Activated CD8-positive, alpha-beta T cell treated with anti-CD3 and anti-CD28 coated beads for 36 hours (primary cell): ENCODE data around the gene ARRB1. TPM values are rescaled to one million over a fixed set of nuclear protein-coding genes. Genes with fewer than 3 reads are reported as not detected.

Experiments used
- ATAC-seq: fragments of 200-7000 bp; cut with Tn5 transposase; one replicate; pipeline ENCODE4 v1.10.0; 2021; ENCODE audit warnings: mild to moderate bottlenecking, moderate library complexity
- CTCF ChIA-PET: fragments of 350-600 bp; sonication (Branson Sonifier 250); formaldehyde crosslinking; loops from one replicate; lab custom pipeline; 2021; ENCODE audit warnings: antibody characterized with exemption; lab: Charles Lee
- POLR2A ChIA-PET: fragments of 350-600 bp; sonication (Branson Sonifier 250); formaldehyde crosslinking; loops from one replicate; lab custom pipeline; 2021; ENCODE audit warnings: antibody characterized with exemption; lab: Charles Lee
- DNase-seq: peaks from one replicate; pipeline ENCODE4 v3.0.0-alpha.2; 2020
- H3K27ac Mint-ChIP-seq: one replicate; pipeline ENCODE4 v1.8.0; 2021; ENCODE audit warnings: mild to moderate bottlenecking, mixed read lengths
- H3K27me3 Mint-ChIP-seq: one replicate; pipeline ENCODE4 v1.8.0; 2021; ENCODE audit warnings: mixed read lengths
- H3K36me3 Mint-ChIP-seq: one replicate; pipeline ENCODE4 v1.8.0; 2021; ENCODE audit warnings: low read depth, mixed read lengths
- H3K4me1 Mint-ChIP-seq: one replicate; pipeline ENCODE4 v1.8.0; 2021; ENCODE audit warnings: low read depth, mixed read lengths
- H3K4me3 Mint-ChIP-seq: one replicate; pipeline ENCODE4 v1.8.0; 2021; ENCODE audit warnings: mild to moderate bottlenecking, moderate library complexity, mixed read lengths
- H3K9me3 Mint-ChIP-seq: one replicate; pipeline ENCODE4 v1.8.0; 2021; ENCODE audit warnings: mixed read lengths
- intact Hi-C: fragments of 100-400 bp; cut with micrococcal nuclease; formaldehyde crosslinking; loops from one replicate; pipeline ENCODE4 v1.10.0; 2022
- total RNA-seq, 2 experiments: library from RNA; stranded (reverse); gene quantifications; one replicate each; pipeline ENCODE4 v1.2.3, GENCODE V29; 2021
- TF ChIP-seq, protein P1 (sequence below): fragments of 200-600 bp; IDR thresholded peaks from one replicate; pipeline ENCODE4 v1.8.0; 2022; ENCODE audit warnings: antibody characterized with exemption, mild to moderate bottlenecking

The ARRB1 gene
- total RNA-seq, 2 experiments from 2014 or later: 16.2 to 18.8 TPM

DNA sequence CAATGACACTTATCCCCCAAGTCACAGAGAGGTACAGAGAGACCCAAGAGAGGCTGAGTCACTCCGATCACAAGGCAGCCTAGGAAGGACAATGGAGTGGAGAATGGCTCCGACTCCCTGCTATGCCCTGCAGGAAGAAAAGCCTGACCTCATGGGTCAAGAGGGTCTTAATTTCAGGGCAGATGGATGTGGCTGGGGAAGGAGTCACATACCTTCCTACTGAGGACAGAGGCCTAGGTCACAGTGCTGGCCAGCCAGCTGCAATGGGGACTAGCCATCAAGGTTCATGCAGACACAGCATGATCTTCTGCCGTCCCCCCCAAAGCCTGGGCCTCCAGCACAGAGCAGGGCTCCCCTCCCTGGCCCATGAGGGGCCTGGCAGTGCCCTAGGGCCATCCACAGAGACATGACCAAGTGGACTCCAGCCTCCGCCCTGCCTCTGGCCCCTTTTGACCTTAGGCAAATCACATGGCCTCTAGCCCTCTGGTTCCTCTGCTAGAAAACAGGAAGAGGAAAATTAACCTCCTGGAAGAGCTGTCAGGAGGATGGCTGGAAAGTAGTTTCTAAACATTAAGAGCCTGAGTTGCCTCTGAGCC is 1.8 kb downstream of the ARRB1 start:
- H3K4me1 Mint-ChIP-seq: peaks cover 72% of the 10 kb centered on the region
- DNase-seq (no peak), ATAC-seq (no peak)
- H3K27ac Mint-ChIP-seq: peak overlapping the region; percentile 70
- intact Hi-C loops: no loop called here
- ChIA-PET POLR2A (interaction anchor here (0.8 to 5.2 kb wide), 5 partner anchors 9 to 50 kb away, joined by 3 to 47 read pairs (median 8); no protein-coding TSS in a partner anchor), CTCF (interaction anchor here (0.9 to 2.0 kb wide), 8 partner anchors 9 to 108 kb away, joined by 3 to 11 read pairs (median 4); no protein-coding TSS in a partner anchor)
- peak overlapping the region; percentile 79 for H3K4me3 Mint-ChIP-seq
- H3K36me3 Mint-ChIP-seq: no peaks in the 10 kb centered on the region
- no peaks in the 10 kb centered on the region for H3K9me3 Mint-ChIP-seq
- no peaks in the 10 kb centered on the region for H3K27me3 Mint-ChIP-seq
- TF ChIP-seq, protein P1, sequence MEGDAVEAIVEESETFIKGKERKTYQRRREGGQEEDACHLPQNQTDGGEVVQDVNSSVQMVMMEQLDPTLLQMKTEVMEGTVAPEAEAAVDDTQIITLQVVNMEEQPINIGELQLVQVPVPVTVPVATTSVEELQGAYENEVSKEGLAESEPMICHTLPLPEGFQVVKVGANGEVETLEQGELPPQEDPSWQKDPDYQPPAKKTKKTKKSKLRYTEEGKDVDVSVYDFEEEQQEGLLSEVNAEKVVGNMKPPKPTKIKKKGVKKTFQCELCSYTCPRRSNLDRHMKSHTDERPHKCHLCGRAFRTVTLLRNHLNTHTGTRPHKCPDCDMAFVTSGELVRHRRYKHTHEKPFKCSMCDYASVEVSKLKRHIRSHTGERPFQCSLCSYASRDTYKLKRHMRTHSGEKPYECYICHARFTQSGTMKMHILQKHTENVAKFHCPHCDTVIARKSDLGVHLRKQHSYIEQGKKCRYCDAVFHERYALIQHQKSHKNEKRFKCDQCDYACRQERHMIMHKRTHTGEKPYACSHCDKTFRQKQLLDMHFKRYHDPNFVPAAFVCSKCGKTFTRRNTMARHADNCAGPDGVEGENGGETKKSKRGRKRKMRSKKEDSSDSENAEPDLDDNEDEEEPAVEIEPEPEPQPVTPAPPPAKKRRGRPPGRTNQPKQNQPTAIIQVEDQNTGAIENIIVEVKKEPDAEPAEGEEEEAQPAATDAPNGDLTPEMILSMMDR: no peak

DNA sequence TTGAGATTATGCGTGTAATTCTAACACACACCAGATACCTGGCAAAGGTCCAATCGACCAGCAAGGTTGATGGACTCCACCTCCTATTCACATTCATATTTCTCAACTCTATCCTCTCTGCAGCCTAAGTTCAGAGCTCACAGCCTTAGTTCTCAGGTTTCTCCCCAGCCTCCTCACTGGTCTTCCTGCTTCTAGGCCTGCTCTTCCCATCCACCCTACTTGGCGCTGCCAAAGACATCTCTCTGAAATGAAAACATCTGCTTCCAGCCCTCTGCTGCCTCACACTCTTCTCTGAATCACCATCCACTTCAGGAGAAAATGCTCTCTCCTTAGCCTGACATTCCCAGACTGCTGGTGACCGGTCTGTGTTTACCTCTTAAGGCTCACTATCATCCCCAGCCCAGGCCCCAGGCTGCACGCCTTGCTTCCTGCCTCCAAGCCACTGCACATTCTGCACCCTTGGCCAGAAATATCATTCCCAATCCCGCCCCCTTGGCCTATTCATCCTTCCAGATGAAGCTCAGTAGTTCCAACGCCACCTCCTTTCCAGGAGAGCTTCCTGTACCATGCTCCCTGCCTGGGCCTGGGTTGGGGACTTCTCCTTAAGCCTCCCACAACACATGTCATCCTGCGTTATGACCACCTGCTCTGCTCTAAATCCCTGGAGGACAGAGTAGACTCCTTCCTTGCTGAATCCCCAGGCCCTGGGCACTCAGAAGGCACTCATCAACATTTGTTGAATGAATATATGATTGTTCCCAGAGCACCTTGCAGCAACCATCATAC is 3.5 kb downstream of the ARRB1 start:
- Mint-ChIP-seq H3K4me3 (no peak overlapping the region), H3K9me3 (no peaks in the 10 kb centered on the region), H3K36me3 (no peaks in the 10 kb centered on the region), H3K4me1 (peaks cover 80% of the 10 kb centered on the region), H3K27ac (peak overlapping the region; percentile 30), H3K27me3 (no peaks in the 10 kb centered on the region)
- DNase-seq (no peak), ATAC-seq (no peak)
- TF ChIP-seq, protein P1: no peak
- CTCF ChIA-PET: interaction anchor here (0.9 kb wide), 1 partner anchor 36 kb away, joined by 3 read pairs; no protein-coding TSS in a partner anchor
- POLR2A ChIA-PET: interaction anchor here (1.0 to 1.2 kb wide), 2 partner anchors 9 to 10 kb away, joined by 3 read pairs; no protein-coding TSS in a partner anchor
- intact Hi-C loops: no loop called here

DNA sequence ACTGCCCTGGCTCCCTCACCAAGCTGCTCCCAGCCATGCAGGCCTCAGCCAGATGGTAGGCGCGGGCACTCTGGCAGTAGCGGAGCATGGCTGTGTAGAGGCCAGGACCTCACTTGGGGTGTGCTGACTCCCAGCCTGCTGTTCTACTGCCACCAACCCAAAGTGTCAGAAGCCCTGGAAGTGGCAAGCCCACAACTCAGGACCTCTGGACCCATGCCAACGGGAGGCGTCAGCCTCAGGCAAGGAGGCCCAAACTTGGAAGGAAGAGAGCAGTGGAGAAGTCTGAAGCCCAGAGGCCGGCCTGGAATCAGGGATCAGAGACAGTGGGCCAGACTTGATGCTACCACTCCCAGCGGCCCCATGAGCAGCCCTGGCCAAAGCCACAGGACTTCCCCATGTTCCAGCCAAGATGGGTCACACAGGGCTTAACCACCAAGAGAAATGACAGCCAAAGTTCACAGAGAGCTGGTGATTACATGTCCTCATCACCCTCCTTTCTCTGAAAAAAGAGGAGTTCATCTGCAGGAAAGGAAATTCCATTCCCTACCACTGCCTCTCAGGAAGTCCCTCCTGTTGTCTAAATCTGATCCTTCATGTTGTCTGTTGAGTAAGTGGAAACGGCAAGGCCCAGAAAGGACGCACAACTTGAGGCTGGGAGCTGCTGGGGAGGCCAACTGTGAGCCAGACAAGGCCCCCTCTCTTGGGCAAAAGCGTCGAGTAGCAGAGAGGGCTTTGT is 4.4 kb downstream of the ARRB1 start:
- CTCF ChIA-PET: interaction anchor here (0.9 to 1.6 kb wide), 4 partner anchors 8 to 41 kb away, joined by 3 to 8 read pairs (median 4); no protein-coding TSS in a partner anchor
- Mint-ChIP-seq H3K27ac (peak overlapping the region; percentile 22), H3K27me3 (no peaks in the 10 kb centered on the region), H3K36me3 (no peaks in the 10 kb centered on the region), H3K9me3 (no peaks in the 10 kb centered on the region), H3K4me3 (no peak overlapping the region), H3K4me1 (peaks cover 81% of the 10 kb centered on the region)
- intact Hi-C loops: no loop called here
- TF ChIP-seq, protein P1: no peak
- POLR2A ChIA-PET: interaction anchor here (0.9 to 1.2 kb wide), 3 partner anchors 8 to 10 kb away, joined by 3 to 4 read pairs (median 3); no protein-coding TSS in a partner anchor
- DNase-seq (no peak), ATAC-seq (no peak)

DNA sequence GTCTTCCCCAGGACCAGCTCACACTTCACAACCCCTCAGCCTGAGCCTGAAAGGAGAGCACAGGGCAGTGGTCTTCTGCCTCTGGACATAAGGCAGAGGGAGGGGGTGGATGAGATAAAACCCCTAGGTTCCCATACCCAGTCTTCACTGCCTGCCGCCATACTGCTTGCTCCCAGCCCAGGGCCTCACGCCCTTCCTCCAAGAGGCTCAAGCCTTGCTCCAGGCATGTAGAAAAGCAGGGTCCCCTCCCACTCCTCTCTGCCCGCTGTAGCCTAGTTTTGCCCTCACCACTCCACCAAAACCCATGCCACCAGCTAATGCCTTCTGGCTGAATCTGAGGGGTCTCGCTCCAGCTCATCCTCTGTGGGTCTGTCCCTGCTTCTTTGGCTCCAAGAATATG is 5.2 kb downstream of the ARRB1 start:
- H3K4me1 Mint-ChIP-seq: peaks cover 89% of the 10 kb centered on the region
- ChIA-PET POLR2A (interaction anchor here (0.9 to 1.4 kb wide), 2 partner anchors 8 to 62 kb away, joined by 3 to 4 read pairs; no protein-coding TSS in a partner anchor), CTCF (interaction anchor here (0.8 to 1.6 kb wide), 5 partner anchors 9 to 42 kb away, joined by 3 to 8 read pairs (median 3); no protein-coding TSS in a partner anchor)
- no peaks in the 10 kb centered on the region for H3K9me3 Mint-ChIP-seq
- H3K27ac Mint-ChIP-seq: peak overlapping the region; percentile 23
- H3K4me3 Mint-ChIP-seq: no peak overlapping the region
- H3K27me3 Mint-ChIP-seq: no peaks in the 10 kb centered on the region
- intact Hi-C loops: no loop called here
- no peak for DNase-seq
- no peak for ATAC-seq
- H3K36me3 Mint-ChIP-seq: no peaks in the 10 kb centered on the region
- TF ChIP-seq, protein P1: no peak
